OCI-LY3 (cell line): ENCODE data around the gene RHNO1.

Experiments
- EZH2phosphoT487 ChIP-seq: fragments of 200-600 bp; shearing (Covaris generic); IDR thresholded peaks from 2 replicates; pipeline ENCODE4 v1.6.1; 2018; ENCODE audit warnings: antibody characterized with exemption, mixed run types, low read depth
- TF ChIP-seq, protein P1 (sequence below): fragments of 200-600, 300-600 bp; sonication (generic); IDR thresholded peaks from 2 replicates; pipeline ENCODE4 v1.5.1; 2014; ENCODE audit warnings: antibody characterized with exemption, low read length, low read depth

GRCh38 chr12:2897418-2897817 is 20.4 kb downstream of the RHNO1 start:
- TF ChIP-seq, protein P1, sequence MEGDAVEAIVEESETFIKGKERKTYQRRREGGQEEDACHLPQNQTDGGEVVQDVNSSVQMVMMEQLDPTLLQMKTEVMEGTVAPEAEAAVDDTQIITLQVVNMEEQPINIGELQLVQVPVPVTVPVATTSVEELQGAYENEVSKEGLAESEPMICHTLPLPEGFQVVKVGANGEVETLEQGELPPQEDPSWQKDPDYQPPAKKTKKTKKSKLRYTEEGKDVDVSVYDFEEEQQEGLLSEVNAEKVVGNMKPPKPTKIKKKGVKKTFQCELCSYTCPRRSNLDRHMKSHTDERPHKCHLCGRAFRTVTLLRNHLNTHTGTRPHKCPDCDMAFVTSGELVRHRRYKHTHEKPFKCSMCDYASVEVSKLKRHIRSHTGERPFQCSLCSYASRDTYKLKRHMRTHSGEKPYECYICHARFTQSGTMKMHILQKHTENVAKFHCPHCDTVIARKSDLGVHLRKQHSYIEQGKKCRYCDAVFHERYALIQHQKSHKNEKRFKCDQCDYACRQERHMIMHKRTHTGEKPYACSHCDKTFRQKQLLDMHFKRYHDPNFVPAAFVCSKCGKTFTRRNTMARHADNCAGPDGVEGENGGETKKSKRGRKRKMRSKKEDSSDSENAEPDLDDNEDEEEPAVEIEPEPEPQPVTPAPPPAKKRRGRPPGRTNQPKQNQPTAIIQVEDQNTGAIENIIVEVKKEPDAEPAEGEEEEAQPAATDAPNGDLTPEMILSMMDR = no peak
- no peak for TF ChIP-seq EZH2phosphoT487
